Midbrain (tissue), 1 donor: ENCODE measurements around the gene SKP1.
A peak's percentile ranks its signal among the peaks of the same experiment; 100 is the strongest.
"Not testable (repeated sequence)": the region's sequence is repeated elsewhere in the genome, so short reads cannot be mapped to it uniquely, and the experiment has no call there.

Experiments used
- DNase-seq: peaks from one replicate; lab custom pipeline; 2025; lab: John Stamatoyannopoulos, UW

SKP1 gene

GRCh38 chr5:134176511-134177368 lies at the start of gene SKP1:
TSS of gene SKP1 (minus strand) at chr5:134176950. CDS start at chr5:134174022, 2,928 bp downstream.
- DNase-seq = peak; percentile 90

DNA sequence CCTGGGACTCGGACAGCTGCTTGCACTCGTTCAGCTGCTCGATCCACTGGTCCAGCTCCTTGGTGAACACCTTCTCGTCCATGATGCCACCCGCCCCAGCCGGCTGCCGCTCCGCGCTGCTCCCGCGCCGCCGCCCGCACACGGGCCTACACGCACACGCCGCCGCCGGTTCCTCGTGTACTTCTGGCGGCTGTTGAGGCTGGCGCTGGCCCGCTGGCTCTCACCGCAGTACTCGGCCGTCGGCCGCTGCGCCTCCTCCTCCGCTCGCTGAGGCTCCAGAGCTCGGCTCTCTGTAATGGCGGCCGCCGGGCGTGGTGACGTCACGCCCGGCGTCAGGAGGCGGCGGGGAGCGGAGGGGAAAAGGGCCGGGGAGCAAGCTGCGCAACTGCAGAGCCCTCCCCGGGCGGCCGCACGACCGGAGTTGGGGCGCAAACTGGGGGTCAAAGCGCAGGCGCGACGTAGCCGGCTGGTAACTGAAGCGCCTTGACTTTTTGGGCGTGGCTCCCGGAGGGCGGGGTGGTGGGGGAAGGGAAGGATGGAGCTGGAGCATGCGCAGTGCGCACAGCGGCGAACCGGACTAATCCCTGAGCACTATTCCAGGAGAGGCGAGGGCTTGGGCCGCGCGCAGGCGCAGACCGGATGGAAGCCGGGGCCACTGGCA lies 49.2 kb upstream of the SKP1 start, which contains the start of gene PPP2CA:
Gene PPP2CA (minus strand): TSS at position 294 of the 661 bp plus-strand sequence. CDS start 212 bp downstream, at position 82.
- peak; percentile 99 for DNase-seq

DNA sequence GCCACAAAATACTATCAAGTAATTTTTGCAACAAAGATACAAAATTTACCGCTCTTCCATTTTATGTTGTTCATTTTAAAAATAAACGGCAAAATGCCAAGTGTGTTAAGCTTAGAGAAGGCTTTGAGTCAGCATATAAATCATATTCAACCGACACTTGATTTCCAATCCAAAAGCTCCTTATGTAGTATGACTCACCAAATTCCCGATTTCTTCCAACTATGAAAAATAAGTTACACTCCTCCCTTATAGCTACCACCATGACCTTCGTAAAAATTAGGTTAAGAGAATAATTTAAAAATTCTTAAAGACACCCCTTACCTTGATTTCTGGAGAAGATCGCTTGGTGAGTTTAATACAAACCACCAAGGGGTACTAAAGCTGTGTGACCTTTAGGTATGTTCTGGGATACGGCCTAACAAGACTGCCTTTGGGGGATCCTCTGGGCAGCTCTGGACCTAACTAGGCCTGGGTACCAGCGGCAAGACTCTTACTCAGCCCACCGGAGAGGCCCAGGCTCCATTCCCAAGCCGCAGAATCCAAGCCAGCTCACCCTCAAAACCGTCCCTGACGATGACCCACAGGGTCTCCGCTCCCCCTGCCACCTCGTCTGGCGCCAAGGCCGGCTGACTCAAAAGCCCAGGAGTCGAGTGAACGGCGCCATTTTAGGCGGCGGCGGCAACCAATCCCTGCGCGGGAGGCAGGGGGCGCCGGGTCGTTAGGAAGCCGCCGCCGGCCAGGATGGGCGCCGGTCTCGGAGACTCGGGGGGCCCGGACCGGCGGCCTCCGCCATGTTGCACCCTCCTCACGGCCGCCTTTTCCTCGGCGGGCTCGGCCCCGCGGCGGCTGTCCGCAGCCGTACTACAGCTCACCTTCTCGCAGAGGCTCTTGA lies 48.4 kb upstream of the SKP1 start:
- peak; percentile 45 for DNase-seq

DNA sequence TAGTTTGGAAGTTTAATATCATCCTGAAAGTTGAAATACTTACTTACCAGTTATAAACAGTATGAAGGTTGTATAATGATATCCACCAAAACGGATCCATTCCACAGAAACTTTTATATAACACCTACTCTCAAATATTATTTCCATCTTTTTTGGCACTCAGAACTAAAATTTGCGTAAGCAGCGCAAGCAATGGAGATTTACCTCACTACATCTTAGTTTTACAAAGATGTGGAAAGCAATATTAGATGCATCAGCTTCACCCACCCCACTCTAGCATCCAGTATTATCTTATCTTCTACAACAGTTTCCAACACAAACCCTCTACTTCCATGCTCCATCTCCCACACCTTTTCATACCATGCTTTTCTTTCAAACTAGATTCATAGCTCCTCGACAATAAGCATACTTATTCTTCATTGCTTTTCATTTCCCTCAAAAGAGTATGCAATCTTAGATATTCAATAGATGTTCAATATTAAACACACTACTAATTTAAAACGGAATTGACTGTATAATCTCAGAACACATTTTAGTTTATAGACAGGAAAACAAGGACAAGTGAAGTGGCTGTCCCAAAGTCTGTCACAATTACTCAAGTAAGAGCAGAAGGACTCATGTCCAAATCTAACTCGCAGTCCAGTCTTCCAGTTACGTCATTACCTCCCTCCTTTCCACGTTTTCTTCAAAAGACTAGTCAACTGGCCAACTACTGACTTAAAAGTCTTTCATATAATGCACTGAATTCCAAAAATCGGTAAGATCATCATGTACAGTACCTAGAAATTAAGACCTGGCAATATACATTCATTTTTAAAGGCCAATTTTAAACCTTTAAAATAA lies 46.9 kb upstream of the SKP1 start:
- DNase-seq = no peak

GRCh38 chr5:134221690-134222089 lies 44.9 kb upstream of the SKP1 start:
- DNase-seq = not testable (repeated sequence)

- DNase-seq = no peak
Measured at GRCh38 chr5:134215757-134216156, 39.0 kb upstream of the SKP1 start.

GRCh38 chr5:134211263-134212031 lies 34.7 kb upstream of the SKP1 start:
- DNase-seq = not testable (repeated sequence)

DNA sequence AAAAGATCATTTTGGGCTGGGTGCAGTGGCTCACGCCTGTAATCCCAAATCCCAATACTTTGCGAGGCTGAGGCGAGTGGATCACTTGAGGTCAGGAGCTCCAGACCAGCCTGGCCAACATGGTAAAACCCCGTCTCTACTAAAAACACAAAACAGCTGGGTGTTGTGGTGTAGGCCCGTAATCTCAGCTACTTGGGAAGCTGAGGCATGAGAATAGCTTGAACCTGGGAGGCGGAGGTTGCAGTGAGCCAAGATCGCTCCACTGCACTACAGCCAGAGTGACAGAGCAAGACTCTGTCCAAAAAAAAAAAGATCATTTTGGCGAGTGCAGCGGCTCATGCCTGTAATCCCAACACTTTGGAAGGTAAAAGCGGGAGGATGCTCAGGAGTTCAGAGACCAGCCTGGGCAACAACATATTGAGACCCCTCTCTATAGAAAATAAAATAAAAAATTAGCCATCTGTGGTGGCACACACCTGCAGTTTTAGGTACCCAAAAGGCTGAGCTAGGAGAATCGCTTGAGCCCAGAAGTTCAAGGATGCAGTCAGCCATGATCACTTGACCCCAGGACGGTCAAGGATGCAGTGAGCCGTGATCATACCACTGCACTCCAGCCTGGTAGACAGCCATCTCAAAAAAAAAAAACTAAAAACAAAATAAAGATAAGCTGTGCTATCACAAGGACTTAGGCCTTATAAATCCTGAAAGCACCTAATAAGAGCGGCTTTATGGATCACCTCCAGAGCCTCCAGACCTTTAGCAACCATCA lies 32.9 kb upstream of the SKP1 start:
- no peak for DNase-seq

DNA sequence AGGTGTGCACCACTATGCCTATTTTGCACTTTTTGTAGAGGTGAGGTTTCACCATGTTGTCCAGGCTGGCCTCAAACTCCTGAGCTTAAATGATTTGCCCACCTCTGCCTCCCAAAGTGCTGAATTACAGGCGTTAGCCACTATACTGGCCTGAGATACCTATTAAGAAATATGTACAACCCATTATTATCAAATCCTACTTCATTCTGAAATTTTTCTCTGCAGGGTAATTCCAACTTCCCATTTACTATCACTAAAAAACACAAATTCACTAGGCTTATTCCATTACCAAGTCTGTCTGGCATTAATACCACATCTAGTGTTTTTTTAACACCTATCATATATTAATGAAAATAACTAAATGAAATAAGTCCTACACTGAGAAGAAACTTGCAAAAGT lies 30.9 kb upstream of the SKP1 start:
- no peak for DNase-seq

DNA sequence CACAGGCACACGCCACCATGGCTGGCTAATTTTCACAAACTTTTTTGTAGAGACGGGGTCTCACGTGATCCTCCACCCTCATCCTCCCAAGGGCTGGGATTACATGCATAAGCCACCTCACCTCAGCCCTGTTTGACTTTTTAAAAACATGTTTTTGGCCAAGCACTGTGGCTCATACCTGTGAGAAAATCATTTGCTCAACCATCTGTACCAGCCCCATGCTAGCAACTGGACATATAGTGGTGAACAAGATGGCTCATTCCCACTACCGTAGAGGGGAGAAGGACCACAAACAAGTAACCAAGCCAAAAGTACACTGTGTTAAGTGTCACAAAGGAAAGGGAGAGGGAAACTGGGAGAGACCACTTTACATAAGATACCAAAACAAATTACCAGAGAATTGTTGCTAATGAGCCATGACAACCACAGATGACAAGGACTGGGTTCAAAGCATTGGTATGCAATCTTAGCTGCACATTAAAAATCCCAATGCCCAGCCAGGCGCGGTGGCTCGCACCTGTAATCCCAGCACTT lies 29.9 kb upstream of the SKP1 start:
- no peak for DNase-seq

GRCh38 chr5:134204575-134204974 lies 27.8 kb upstream of the SKP1 start:
- no peak for DNase-seq

- DNase-seq = no peak
Measured at GRCh38 chr5:134203630-134204029, 26.9 kb upstream of the SKP1 start.

- DNase-seq = no peak
Measured at GRCh38 chr5:134195666-134196065, 18.9 kb upstream of the SKP1 start.

- no peak for DNase-seq
Measured at GRCh38 chr5:134189031-134189430, 12.3 kb upstream of the SKP1 start.

GRCh38 chr5:134188092-134188491 lies 11.3 kb upstream of the SKP1 start:
- DNase-seq = no peak

- DNase-seq = peak; percentile 75
Measured at GRCh38 chr5:134184155-134185135, 7.7 kb upstream of the SKP1 start.

- no peak for DNase-seq
Measured at GRCh38 chr5:134183481-134183880, 6.7 kb upstream of the SKP1 start.

DNA sequence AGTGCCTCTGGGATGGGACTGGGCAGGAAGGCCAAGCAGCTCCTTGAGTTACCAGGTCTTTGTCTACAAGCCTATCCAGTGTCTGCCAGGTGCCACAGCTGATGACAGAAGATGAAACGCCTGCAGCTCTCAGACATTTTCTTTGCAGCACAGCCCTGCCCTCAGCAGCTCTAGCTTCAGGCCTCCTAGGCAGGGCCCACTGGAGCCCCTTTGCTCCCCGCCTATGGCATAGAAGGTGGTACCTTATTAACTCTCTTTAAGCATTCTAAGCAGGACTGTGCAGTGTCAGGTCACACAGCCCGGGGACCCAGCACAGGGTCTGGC lies 1.3 kb upstream of the SKP1 start:
- no peak for DNase-seq
